Activated CD8-positive, alpha-beta memory T cell treated with anti-CD3 and anti-CD28 coated beads, Interleukin-2, amount 10 ng/mL, durations not matched to agents 7 days and 5 days (primary cell): ENCODE results near the gene STX17. TPM values are rescaled to one million over a fixed set of nuclear protein-coding genes. Genes with fewer than 3 reads are reported as not detected.

ENCODE experiments used
- ATAC-seq: fragments of 150-1000 bp; cut with Tn5 transposase; one replicate; pipeline ENCODE4 v1.10.0; 2021; ENCODE audit warnings: moderate library complexity
- CTCF ChIA-PET: fragments of 350-600 bp; sonication (Branson Sonifier 250); formaldehyde crosslinking; loops from one replicate; lab custom pipeline; 2021; ENCODE audit warnings: antibody characterized with exemption; lab: Charles Lee
- DNase-seq: peaks from one replicate; pipeline ENCODE4 v3.0.0-alpha.2; 2020
- H3K27ac Mint-ChIP-seq: one replicate; pipeline ENCODE4 v1.8.0; 2021; ENCODE audit warnings: mild to moderate bottlenecking, mixed read lengths
- H3K27me3 Mint-ChIP-seq: one replicate; pipeline ENCODE4 v1.8.0; 2021; ENCODE audit warnings: mixed read lengths
- H3K36me3 Mint-ChIP-seq: one replicate; pipeline ENCODE4 v1.8.0; 2021; ENCODE audit warnings: mild to moderate bottlenecking, mixed read lengths
- H3K4me1 Mint-ChIP-seq: one replicate; pipeline ENCODE4 v1.8.0; 2021; ENCODE audit warnings: mixed read lengths
- H3K4me3 Mint-ChIP-seq: one replicate; pipeline ENCODE4 v1.8.0; 2021; ENCODE audit warnings: mild to moderate bottlenecking, moderate library complexity, mixed read lengths
- H3K9me3 Mint-ChIP-seq: one replicate; pipeline ENCODE4 v1.8.0; 2022; ENCODE audit warnings: low read depth, mixed read lengths
- total RNA-seq, 2 experiments: library from RNA; stranded (reverse); gene quantifications; one replicate each; pipeline ENCODE4 v1.2.3, GENCODE V29; 2021

STX17 gene
- total RNA-seq, 2 experiments from 2014 or later, result 32.0 to 37.0 TPM

- DNase-seq (no peak), ATAC-seq (no peak)
- no peaks in the 10 kb centered on the region for H3K4me1 Mint-ChIP-seq
- no peak overlapping the region for H3K4me3 Mint-ChIP-seq
- no peaks in the 10 kb centered on the region for H3K27me3 Mint-ChIP-seq
- peaks cover 5% of the 10 kb centered on the region for H3K9me3 Mint-ChIP-seq
- no peak overlapping the region for H3K27ac Mint-ChIP-seq
- CTCF ChIA-PET, result interaction anchor here (0.6 to 1.2 kb wide), 2 partner anchors 174 to 222 kb away, joined by 3 read pairs; no protein-coding TSS in a partner anchor
- H3K36me3 Mint-ChIP-seq, result peaks cover 54% of the 10 kb centered on the region
These were observed 91.8 kb downstream of the STX17 start for GRCh38 chr9:99998266-99998665.

GRCh38 chr9:99998866-99999265 is 92.4 kb downstream of the STX17 start:
- Mint-ChIP-seq H3K27me3 (no peaks in the 10 kb centered on the region), H3K4me3 (no peak overlapping the region), H3K36me3 (peaks cover 55% of the 10 kb centered on the region), H3K4me1 (no peaks in the 10 kb centered on the region), H3K27ac (no peak overlapping the region), H3K9me3 (peaks cover 5% of the 10 kb centered on the region)
- CTCF ChIA-PET, result interaction anchor here (1.2 kb wide), 1 partner anchor 174 kb away, joined by 3 read pairs; no protein-coding TSS in a partner anchor
- no peak for ATAC-seq
- no peak for DNase-seq

GRCh38 chr9:99999797-100000196 is 93.3 kb downstream of the STX17 start:
- peaks cover 5% of the 10 kb centered on the region for H3K9me3 Mint-ChIP-seq
- peaks cover 52% of the 10 kb centered on the region for H3K36me3 Mint-ChIP-seq
- CTCF ChIA-PET, result no interaction called here
- DNase-seq (no peak), ATAC-seq (no peak)
- no peak overlapping the region for H3K4me3 Mint-ChIP-seq
- no peak overlapping the region for H3K27ac Mint-ChIP-seq
- no peaks in the 10 kb centered on the region for H3K27me3 Mint-ChIP-seq
- no peaks in the 10 kb centered on the region for H3K4me1 Mint-ChIP-seq

GRCh38 chr9:100011062-100011681 is 104.7 kb downstream of the STX17 start:
- no peak overlapping the region for H3K4me3 Mint-ChIP-seq
- CTCF ChIA-PET, result interaction anchor here (0.7 to 4.1 kb wide), 8 partner anchors 9 to 826 kb away, joined by 3 to 30 read pairs (median 4); partner anchors contain the start of gene NR4A3
- H3K4me1 Mint-ChIP-seq, result peaks cover 2% of the 10 kb centered on the region
- H3K27me3 Mint-ChIP-seq, result no peaks in the 10 kb centered on the region
- H3K27ac Mint-ChIP-seq, result no peak overlapping the region
- peak; percentile 50 for DNase-seq
- H3K9me3 Mint-ChIP-seq, result peaks cover 3% of the 10 kb centered on the region
- peaks cover 17% of the 10 kb centered on the region for H3K36me3 Mint-ChIP-seq
- peak; percentile 42 for ATAC-seq

- ATAC-seq (no peak), DNase-seq (no peak)
- Mint-ChIP-seq H3K27me3 (no peaks in the 10 kb centered on the region), H3K27ac (no peak overlapping the region), H3K4me1 (peaks cover 2% of the 10 kb centered on the region), H3K36me3 (peaks cover 18% of the 10 kb centered on the region), H3K9me3 (peaks cover 3% of the 10 kb centered on the region), H3K4me3 (no peak overlapping the region)
- CTCF ChIA-PET, result interaction anchor here (0.5 to 4.1 kb wide), 6 partner anchors 59 to 209 kb away, joined by 3 to 30 read pairs (median 4); partner anchors contain the start of gene NR4A3
These were observed 105.8 kb downstream of the STX17 start for GRCh38 chr9:100012279-100012678.

- no peak for ATAC-seq
- Mint-ChIP-seq H3K4me3 (no peak overlapping the region), H3K27me3 (no peaks in the 10 kb centered on the region), H3K4me1 (peaks cover 2% of the 10 kb centered on the region), H3K27ac (no peak overlapping the region), H3K36me3 (peaks cover 19% of the 10 kb centered on the region), H3K9me3 (peaks cover 3% of the 10 kb centered on the region)
- CTCF ChIA-PET, result interaction anchor here (1.0 to 4.1 kb wide), 3 partner anchors 186 to 203 kb away, joined by 3 to 30 read pairs (median 6); no protein-coding TSS in a partner anchor
- DNase-seq, result no peak
These were observed 107.1 kb downstream of the STX17 start for GRCh38 chr9:100013573-100013972.

GRCh38 chr9:100014846-100015245 is 108.4 kb downstream of the STX17 start:
- peaks cover 3% of the 10 kb centered on the region for H3K9me3 Mint-ChIP-seq
- no peak for ATAC-seq
- peaks cover 2% of the 10 kb centered on the region for H3K4me1 Mint-ChIP-seq
- H3K4me3 Mint-ChIP-seq, result no peak overlapping the region
- no peak for DNase-seq
- H3K27me3 Mint-ChIP-seq, result no peaks in the 10 kb centered on the region
- no peak overlapping the region for H3K27ac Mint-ChIP-seq
- CTCF ChIA-PET, result interaction anchor here (1.0 kb wide), 1 partner anchor 195 kb away, joined by 3 read pairs; no protein-coding TSS in a partner anchor
- H3K36me3 Mint-ChIP-seq, result peaks cover 30% of the 10 kb centered on the region

GRCh38 chr9:100019541-100019940 is 113.1 kb downstream of the STX17 start:
- H3K4me3 Mint-ChIP-seq, result no peak overlapping the region
- CTCF ChIA-PET, result interaction anchor here (0.7 kb wide), 1 partner anchor 190 kb away, joined by 3 read pairs; no protein-coding TSS in a partner anchor
- H3K27ac Mint-ChIP-seq, result no peak overlapping the region
- no peaks in the 10 kb centered on the region for H3K4me1 Mint-ChIP-seq
- H3K9me3 Mint-ChIP-seq, result no peaks in the 10 kb centered on the region
- no peak for ATAC-seq
- H3K27me3 Mint-ChIP-seq, result no peaks in the 10 kb centered on the region
- no peak for DNase-seq
- H3K36me3 Mint-ChIP-seq, result peaks cover 26% of the 10 kb centered on the region

Other genes starting within 250 kb of the STX17 start
- gene NR4A3, start 84.8 kb upstream of the STX17 start, total RNA-seq, result 10 to 100 TPM in 1 of 2 experiments, 1 to 10 TPM in 1; 3.6 to 20.4 TPM
- gene ERP44, start 192.3 kb downstream of the STX17 start, total RNA-seq, result 10 to 100 TPM; 16.0 to 19.6 TPM
- 10 to 100 TPM; 21.3 TPM for gene INVS, start 192.6 kb downstream of the STX17 start, total RNA-seq